ENCODE results near the gene JAK3. TPM values are rescaled to one million over a fixed set of nuclear protein-coding genes. Genes with fewer than 3 reads are reported as not detected.

JAK3 gene
- total and polyA plus RNA-seq, 2 of the 4 experiments (the other 2 are of a cell fraction): 0.36 to 1.5 TPM

DNA sequence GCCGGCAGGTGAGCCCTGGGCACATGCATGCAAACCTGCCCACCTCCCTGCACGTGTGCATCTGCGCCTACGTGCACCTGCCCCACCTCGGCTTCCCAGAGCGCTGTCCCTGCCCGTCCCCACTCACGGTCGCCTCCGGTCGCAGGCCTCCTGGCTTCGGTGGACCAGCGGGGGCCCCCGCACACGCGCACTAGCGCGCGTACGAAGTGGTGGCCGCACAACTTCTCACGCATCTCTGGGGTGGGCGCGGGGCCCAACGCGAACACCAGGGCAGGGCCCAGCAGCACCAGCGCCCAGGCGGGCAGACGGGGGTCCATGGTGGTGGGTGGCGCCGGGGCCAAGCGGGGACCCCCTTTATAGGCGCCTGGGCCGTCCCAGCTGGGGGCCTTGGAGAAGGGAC lies 26.6 kb downstream of the JAK3 start, which contains the start of gene INSL3:
TSS of gene INSL3 (minus strand) at position 330 of the 400 bp plus-strand sequence. CDS start at position 317, 13 bp downstream.
- peak within 1 kb of the TSS; percentile 33 for H2AFZ ChIP-seq (replicated peaks; ENCODE audit: low read length, poor library complexity)
- H4K5ac ChIP-seq (ENCODE audit: low read depth, low read length): no peak within 1 kb of the TSS
- no peak within 1 kb of the TSS for H2BK15ac ChIP-seq (ENCODE audit: low read depth, low read length)
- H3K9ac ChIP-seq (ENCODE audit: low read depth, low read length): no peak within 1 kb of the TSS
- no peaks in the 10 kb centered on the region for H3K9me1 ChIP-seq (ENCODE audit: insufficient read depth, low read length)
- CTCF ChIA-PET: no interaction called here
- H3K23ac ChIP-seq (ENCODE audit: low read depth, low read length): no peak within 1 kb of the TSS
- H3K18ac ChIP-seq (ENCODE audit: low read depth, low read length): no peak within 1 kb of the TSS
- H2BK20ac ChIP-seq (ENCODE audit: low read depth, low read length): no peak within 1 kb of the TSS
- intact Hi-C loops (cut with micrococcal nuclease): no loop called here
- no peak for ATAC-seq (ENCODE audit: low read depth)
- H3K4ac ChIP-seq (ENCODE audit: low read depth, low read length): no peak within 1 kb of the TSS
- no peak within 1 kb of the TSS for H3K4me3 ChIP-seq (ENCODE audit: insufficient read depth, low read depth, low read length)
- no peak within 1 kb of the TSS for H4K8ac ChIP-seq (ENCODE audit: low read depth in 2 of 2, low read length in 2 of 2)
- in situ Hi-C loops (cut with MboI; ENCODE audit: low sequenced_read_pairs): no loop called here
- dilution Hi-C loops (cut with HindIII; ENCODE audit: low sequenced_read_pairs, unreplicated experiment): no loop called here
- 48% methylated on average over 10 of the region's 34 CpGs; no CpG with 5 or more reads in 1 of the 2 experiments for WGBS, 2 experiments (ENCODE audit: extremely low coverage in 2 of 2, insufficient read length in 1 of 2)
- H2BK5ac ChIP-seq (ENCODE audit: low read depth, low read length, poor library complexity, severe bottlenecking): no peak within 1 kb of the TSS
- no peaks in the 10 kb centered on the region for H3K4me1 ChIP-seq (ENCODE audit: control insufficient read depth, insufficient read depth, low read length)
- H2AK5ac ChIP-seq (ENCODE audit: low read depth, low read length): no peak within 1 kb of the TSS
- H3K27me3 ChIP-seq (ENCODE audit: control insufficient read depth, insufficient read depth, low read length): peaks cover 20% of the 10 kb centered on the region
- BruUV-seq (replicated peaks): no TSS peak
- no peaks in the 10 kb centered on the region for H3K79me1 ChIP-seq (ENCODE audit: low read depth in 1 of 2, low read length in 2 of 2)
- no peak within 1 kb of the TSS for H3K14ac ChIP-seq (replicated peaks; ENCODE audit: low read depth, low read length)
- H2AK9ac ChIP-seq (replicated peaks; ENCODE audit: low read depth, low read length, poor library complexity): no peak within 1 kb of the TSS
- H2BK120ac ChIP-seq (ENCODE audit: low read depth, low read length): no peak within 1 kb of the TSS
- POLR2A ChIA-PET (ENCODE audit: unreplicated experiment): no interaction called here
- no peak within 1 kb of the TSS for H4K91ac ChIP-seq (ENCODE audit: insufficient read depth, low read depth, low read length)
- no peak for DNase-seq
- TF ChIP-seq SMC3 (IDR thresholded peaks at IDR 0.05; ENCODE audit: low read depth, low read length) (no peak), CTCF (conservative IDR thresholded peaks at IDR 0.05; ENCODE audit: low read depth, low read length) (no peak), RAD21 (IDR thresholded peaks at IDR 0.05; ENCODE audit: low read length) (no peak), CEBPB (IDR thresholded peaks at IDR 0.05; ENCODE audit: low read depth, low read length) (no peak), MAZ (IDR thresholded peaks at IDR 0.05; ENCODE audit: borderline replicate concordance, low read depth, low read length) (no peak), POLR2A (IDR thresholded peaks at IDR 0.05; ENCODE audit: low read depth, low read length) (no peak)
- TF ChIP-seq, protein P1, sequence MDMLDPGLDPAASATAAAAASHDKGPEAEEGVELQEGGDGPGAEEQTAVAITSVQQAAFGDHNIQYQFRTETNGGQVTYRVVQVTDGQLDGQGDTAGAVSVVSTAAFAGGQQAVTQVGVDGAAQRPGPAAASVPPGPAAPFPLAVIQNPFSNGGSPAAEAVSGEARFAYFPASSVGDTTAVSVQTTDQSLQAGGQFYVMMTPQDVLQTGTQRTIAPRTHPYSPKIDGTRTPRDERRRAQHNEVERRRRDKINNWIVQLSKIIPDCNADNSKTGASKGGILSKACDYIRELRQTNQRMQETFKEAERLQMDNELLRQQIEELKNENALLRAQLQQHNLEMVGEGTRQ (IDR thresholded peaks at IDR 0.05; ENCODE audit: low read depth, low read length): no peak
- no peaks in the 10 kb centered on the region for H3K36me3 ChIP-seq (ENCODE audit: control insufficient read depth, insufficient read depth, low read length)
- no peaks in the 10 kb centered on the region for H4K20me1 ChIP-seq (ENCODE audit: insufficient read depth, low read length)
- H3K4me2 ChIP-seq (ENCODE audit: low read depth, low read length): no peak within 1 kb of the TSS
- H3K27ac ChIP-seq (ENCODE audit: insufficient read depth, low read length): no peak within 1 kb of the TSS
- no peak within 1 kb of the TSS for H3K56ac ChIP-seq (ENCODE audit: extremely low read depth, insufficient read depth, low read length)
- H3K9me3 ChIP-seq (ENCODE audit: control insufficient read depth, insufficient read depth, low read length): no peaks in the 10 kb centered on the region
